ENCODE measurements around the gene ZCCHC7.

DNA sequence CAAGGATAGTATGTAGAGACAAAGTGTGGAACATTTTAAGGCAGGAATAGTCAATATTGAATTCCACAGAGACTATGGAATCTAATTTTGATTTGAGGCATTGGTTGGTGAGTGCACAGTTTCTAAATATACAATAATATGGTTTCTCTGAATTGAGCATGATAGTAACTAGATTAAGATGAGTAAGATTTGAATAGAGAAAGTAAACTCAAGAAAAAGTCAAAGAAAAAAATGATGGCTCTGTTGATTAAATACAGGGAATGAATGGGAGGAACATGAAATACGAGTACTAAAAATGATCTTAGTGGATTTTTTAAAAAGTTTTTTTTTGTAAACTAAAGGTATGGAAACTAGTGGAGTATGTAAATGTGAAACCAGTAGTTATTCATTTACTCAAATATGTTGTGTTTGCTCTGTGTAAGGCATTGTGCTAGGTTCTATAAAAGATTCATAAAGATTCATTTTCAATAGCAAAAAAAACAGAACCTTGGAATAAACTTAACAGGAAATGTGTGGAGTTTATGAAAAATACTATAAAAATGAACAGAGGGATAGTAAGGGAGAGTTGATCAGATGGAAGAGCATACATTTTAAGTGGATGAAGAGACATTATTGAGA lies 101.2 kb downstream of the ZCCHC7 start:
- TF ChIP-seq, protein P1, sequence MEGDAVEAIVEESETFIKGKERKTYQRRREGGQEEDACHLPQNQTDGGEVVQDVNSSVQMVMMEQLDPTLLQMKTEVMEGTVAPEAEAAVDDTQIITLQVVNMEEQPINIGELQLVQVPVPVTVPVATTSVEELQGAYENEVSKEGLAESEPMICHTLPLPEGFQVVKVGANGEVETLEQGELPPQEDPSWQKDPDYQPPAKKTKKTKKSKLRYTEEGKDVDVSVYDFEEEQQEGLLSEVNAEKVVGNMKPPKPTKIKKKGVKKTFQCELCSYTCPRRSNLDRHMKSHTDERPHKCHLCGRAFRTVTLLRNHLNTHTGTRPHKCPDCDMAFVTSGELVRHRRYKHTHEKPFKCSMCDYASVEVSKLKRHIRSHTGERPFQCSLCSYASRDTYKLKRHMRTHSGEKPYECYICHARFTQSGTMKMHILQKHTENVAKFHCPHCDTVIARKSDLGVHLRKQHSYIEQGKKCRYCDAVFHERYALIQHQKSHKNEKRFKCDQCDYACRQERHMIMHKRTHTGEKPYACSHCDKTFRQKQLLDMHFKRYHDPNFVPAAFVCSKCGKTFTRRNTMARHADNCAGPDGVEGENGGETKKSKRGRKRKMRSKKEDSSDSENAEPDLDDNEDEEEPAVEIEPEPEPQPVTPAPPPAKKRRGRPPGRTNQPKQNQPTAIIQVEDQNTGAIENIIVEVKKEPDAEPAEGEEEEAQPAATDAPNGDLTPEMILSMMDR (IDR thresholded peaks at IDR 0.05; ENCODE audit: borderline replicate concordance, extremely low read depth, low read length, poor library complexity, severe bottlenecking) = no peak
- no peak for TF ChIP-seq EZH2 (IDR thresholded peaks at IDR 0.05; ENCODE audit: borderline replicate concordance, low read depth, low read length, severe bottlenecking)

All from DND-41 (cell line).